NCI-H2171 treated with DMSO at 0.1 percent for 48 hours (cell line): ENCODE data around the gene RNF217.
"Not testable (repeated sequence)": the region's sequence is repeated elsewhere in the genome, so short reads cannot be mapped to it uniquely, and the experiment has no call there.

ENCODE experiments used
- DNase-seq: peaks from one replicate; lab custom pipeline; 2025; lab: John Stamatoyannopoulos, UW

RNF217 gene, protein sequence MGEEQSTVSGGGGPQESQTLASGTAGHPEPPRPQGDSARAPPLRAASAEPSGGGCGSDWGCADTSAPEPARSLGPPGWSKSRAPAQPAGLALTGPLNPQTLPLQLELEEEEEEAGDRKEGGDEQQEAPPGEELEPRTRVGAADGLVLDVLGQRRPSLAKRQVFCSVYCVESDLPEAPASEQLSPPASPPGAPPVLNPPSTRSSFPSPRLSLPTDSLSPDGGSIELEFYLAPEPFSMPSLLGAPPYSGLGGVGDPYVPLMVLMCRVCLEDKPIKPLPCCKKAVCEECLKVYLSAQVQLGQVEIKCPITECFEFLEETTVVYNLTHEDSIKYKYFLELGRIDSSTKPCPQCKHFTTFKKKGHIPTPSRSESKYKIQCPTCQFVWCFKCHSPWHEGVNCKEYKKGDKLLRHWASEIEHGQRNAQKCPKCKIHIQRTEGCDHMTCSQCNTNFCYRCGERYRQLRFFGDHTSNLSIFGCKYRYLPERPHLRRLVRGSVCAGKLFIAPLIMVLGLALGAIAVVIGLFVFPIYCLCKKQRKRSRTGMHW

DNA sequence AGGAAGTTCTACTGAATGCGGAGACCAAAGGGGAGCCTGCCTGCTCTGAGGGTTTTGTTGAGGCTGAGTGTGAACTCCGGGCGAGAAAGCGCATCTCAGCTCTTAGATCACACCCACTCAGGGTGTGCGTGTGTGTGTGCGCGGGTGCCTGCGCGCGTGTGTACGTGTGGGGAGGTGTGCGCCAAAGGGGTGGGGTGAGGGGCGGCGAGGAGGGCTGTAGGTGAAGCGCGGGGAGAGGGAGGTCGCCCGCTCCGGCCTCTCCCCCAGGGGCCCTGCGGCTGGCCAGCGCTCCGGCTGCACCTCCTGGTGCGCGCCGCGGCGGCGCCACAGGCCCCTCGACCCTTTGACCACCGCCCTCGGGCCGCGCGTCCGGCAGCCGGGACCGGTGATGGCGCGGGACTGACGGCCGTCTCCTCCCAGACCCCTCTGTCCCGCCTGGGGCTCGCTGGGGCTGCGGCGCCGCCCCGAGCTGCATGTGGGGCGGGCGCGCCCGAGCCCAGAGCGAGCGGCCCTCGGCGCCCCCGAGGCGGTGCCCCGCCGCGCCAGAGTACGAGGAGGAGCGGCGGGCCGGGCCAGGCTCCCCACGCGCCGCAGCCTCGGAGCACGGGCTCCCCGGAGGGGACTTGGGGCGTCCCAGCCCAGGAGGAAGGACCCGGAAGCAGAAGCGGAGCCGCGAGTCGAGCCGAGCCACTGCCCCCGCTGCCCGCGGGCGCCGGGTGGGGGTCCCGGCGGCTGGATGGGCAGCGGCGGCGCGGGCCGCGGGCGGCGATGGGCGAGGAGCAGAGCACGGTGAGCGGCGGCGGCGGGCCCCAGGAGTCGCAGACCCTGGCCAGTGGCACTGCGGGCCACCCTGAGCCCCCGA, at the start of gene RNF217:
TSS of gene RNF217 (plus strand) at position 661 of the 862 bp plus-strand sequence. CDS start at position 769, 108 bp downstream.
- peak; percentile 53 for DNase-seq

DNA sequence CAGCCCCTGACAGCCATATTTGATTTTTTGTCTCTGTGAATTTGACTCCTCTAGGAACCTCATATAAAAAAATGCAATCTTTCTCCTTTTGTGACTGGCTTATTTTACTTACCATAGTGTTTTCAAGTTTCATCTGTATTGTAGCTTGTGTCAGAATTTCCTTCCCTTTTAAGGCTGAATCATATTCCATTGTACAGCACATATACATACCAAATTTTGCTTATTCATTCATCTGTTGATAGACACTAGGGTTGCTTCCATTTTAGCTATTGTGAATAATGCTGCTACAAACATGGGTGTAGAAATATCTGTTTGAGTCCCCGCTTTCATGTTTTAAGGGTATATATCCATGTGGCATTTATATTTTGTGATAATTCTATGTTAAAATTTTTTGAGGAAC, 49.2 kb upstream of the RNF217 start:
- no peak for DNase-seq

DNA sequence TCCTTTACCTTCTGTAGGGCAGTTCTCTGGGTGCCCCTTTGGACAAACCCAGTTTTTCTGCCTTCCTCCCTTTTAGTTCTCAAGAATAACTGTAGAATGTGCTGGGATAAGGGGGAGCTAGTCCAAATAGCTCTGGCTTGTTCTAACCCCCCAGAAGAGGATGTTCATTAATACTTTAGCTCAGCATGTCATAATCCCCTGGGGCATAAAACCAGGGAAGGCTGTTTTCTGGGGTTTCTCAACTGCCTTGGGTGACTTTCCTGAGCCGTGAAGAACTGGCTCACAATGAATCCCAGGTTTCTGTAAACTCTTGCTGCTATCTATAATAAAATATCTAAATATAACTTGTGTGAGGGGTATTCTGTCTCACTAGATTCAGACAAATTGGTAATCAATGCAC, 44.5 kb upstream of the RNF217 start:
- no peak for DNase-seq

DNA sequence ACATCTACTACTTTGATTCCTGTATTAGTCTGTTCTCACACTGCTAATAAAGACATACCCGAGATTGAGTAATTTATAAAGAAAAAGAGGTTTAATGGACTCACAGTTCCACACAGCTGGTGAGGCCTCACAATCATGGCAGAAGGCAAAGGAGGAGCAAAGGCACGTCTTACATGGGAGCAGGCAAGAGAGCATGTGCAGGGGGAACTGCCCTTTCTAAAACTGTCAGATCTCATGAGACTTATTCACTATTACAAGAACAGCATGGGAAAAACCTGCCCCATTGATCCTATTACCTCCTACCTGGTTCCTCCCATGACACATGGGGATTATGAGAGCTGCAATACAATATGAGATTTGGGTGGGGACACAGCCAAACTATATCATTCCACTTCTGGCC, 42.5 kb upstream of the RNF217 start:
- DNase-seq: not testable (repeated sequence)

DNA sequence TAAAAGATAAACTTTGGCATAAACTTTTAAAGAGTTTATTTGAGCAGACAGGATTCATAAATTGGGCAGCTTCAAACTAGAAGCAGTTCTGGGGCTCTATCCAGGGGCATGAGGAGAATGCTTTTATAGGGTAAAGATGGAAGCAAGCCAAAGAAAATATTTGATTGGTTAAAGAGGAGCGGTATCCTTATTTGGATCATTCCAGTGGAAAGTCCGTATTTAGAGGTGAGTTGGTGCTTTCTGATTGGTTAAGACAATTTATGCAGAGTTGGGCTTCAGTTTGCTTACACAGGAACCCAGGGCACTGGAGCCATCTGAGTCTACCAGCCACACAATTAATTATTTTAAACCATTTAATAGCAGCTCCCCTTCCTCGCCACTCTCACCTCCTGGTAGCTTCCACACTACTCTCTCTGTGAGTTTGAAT, 37.9 kb upstream of the RNF217 start:
- no peak for DNase-seq

DNA sequence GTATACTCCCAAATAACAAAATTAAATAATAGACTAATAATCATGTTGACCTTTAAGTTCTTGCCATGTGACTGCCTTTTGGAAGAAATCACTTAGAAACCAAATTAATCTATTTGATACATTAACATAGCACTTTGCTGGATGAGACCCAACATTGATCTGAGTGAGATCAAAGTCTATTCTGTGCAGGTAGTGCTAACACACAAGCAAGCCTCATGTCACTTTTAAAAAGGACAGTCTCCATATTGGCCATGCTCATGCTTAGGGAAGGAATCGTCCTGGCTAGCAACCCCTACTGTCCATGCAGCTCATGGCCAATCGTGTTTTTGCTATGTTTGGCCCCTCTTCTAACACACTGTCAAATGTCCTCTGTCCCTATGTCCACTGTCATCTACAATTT, 35.8 kb upstream of the RNF217 start:
- DNase-seq: no peak

DNA sequence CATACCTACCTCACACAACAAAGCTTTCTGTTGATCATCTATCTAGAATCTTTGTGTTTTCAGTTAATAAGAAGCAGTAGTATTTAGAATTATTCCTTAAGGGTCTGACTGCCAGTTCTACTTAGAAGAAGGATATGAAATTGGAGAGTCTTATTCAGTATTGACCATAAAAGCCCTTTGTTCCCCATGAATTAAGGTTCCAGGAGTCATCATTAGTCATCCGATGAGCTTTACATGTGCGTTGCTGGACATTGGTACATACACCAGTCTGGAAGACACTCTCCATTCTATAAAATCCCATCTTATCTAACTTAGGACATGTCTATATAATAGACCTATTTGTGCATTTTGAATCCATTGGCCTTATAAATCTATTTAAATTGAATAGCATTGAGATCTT, 34.4 kb upstream of the RNF217 start:
- DNase-seq: no peak

DNA sequence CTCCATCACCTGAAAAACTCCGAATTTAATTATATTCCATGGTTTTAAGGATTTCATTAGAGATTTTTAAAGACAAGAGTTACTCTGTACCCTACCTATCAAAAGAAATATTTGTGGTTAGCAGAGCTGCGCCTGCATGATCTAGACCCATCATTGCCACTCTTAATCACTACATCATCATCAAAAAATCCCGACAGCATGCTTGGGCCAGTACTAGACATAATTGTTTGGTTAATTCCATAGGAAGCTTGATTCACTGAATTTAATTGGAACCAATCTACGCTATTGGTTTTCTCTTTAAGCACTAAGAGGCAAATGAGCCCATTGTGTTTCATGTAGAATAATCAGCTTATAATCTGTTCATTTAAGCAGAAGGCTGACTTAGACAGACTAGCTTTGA, 33.4 kb upstream of the RNF217 start:
- no peak for DNase-seq

DNA sequence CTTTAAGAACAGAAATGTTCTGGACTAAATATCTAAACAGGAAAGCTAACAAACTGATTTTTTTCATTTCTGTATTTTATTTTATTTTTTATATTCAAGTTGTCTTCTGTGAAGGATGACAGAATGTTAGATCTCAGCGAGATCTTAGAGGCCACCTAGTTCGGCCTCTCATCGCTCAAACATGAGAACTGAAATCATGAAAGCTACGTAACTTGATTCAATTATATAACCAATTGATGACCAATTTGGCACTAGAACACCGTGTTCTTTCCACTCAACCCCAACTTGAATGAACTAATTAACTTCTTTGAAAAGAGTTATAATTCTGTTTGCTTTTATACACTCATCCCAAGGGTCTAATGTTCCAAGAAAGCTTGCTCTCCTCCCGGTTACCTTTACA, 24.6 kb upstream of the RNF217 start:
- DNase-seq: no peak

DNA sequence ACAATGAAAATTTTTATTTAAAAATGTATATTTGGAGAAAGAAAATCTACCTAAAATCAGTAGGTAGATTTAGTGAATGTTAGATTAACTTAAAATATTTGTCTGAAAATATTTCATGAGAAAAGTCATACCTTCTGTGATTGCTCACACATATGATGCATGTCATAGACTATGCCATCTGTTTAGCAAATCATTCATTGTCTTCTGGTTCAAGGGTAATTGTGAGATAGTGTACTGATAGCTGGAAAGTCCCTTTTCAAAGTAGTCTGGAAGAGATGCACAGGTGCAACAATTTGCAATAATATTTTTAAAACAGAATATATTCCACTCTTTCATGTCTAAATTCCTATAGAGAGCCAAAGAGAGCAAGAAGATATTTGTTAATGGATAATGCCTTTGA, 21.0 kb upstream of the RNF217 start:
- peak; percentile 35 for DNase-seq

DNA sequence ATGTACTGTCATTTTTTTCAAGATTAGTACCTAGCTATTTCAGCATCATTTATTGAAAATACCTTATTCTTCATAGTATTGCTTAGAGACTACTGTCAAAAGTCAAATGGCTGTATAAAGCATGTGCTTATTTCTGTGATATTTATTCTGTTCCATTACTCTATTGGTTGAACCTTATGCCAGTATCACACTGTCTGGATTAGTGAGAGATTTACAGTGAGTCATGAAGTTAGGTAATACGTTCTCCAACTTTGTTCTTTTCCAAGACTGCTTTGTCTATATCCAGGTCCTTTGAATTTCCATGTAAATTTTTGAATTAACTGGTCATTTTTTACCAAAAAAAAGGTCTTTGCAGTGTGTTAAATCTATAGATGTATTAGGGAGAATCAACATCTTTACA, 18.6 kb upstream of the RNF217 start:
- no peak for DNase-seq

DNA sequence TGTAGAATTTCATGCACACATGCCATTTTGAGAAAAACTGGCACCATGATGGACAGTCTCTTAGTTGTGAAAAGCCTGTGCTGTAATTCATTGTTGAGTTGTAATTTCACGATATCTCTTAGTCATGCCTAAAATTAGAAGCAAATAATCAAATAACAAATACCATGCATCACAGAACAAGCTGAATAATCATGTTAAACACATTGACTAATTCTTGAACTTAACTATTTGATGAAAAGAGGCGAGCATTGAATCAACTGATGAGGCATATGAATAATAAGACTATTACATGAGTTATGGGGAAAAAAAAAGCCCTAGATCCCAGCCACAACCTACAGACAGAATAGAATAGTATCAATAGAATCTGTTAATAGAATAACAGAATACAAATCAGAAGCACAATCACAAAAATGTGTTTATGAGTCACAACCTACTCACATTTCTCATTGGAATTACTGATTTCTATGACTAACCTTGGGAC, 14.2 kb upstream of the RNF217 start:
- DNase-seq: no peak

DNA sequence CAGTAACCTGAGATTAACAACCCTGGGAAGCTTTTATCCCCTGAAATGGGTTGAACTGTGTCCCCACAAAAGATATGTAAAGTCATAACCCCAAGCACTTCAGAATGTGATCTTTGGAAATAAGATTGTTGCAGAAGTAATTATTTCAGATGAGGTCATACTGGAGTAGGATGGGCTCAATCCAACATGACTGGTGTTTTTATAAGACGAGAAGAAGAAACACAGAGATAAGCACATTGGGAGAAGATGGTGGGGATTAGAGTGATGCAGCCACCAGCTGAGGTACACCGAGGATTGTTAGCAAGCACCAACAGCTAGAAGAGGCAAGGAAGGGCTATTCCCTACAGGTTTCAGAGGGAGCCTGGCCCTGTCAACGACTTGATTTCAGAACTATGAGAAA, 12.5 kb upstream of the RNF217 start:
- DNase-seq: no peak

DNA sequence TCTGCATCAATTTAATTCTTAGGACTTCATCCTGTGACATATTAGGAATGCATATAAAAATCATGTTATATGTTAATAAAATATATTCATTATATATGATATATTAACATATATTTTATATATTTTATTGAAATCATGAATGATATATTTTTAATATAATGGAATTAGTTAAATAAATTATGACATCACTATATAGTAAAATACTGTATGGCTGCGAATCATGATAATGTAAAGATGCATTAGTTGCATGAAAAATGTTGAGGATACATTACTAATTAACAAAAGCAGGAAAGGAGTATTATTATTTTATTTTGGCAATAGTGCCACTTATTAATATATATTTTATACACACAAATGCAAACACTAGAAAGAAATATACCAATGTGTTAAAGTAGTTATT, 8.4 kb upstream of the RNF217 start:
- DNase-seq: no peak

DNA sequence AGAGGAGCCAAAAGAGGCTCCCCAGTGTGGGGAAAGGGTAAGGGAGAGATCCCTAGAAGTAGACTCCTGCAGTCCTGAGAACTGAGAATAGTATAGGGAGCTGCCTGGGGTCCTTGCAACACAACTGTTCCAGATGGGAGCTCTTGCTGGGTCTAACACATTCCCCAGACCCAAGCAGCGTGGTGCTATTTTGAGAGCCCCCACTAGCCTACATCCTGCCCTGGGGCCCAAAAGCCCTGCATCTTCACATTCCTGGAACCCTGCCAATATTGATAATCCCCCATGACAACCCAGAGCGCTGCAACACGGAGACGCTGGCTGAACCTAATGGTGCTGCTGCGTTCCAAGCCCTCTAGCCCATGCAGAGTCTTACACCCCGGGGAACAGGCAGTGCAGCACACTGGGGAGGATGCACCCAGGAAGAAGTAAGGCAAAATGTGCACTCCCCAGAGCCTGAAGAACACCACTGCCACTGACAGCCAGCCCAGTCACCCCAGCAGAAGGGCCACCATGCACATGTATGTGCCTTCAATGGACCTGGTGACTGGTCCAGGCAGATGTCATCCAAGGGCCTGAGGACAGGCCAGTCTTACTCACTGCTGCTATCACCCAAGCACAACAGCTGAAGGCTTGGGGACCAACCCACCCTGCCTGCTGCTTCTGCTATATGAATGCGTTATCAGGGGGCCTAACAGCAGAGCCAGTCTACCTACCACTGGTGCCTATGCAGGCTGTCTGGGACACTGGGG, 7.0 kb upstream of the RNF217 start:
- DNase-seq: peak; percentile 66

DNA sequence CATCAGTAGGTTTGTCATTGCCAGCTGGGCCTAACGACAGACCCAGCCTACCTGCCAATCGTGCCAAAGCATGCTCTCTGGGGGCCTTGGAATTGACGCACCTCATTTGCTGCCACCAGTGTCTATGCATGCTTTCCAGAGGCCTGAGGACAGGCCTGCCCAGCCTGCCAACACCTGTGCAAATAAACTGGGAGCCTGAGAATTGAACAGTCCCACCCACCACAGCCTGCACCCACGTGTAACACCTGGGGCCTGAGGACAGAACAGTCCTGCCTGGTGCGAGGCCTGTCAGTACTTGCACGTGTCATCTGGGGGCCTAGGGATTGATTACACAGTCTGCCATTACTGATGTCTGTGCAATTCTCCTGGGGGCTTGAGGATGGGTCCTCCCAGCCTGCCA, 6.2 kb upstream of the RNF217 start:
- peak; percentile 99 for DNase-seq

DNA sequence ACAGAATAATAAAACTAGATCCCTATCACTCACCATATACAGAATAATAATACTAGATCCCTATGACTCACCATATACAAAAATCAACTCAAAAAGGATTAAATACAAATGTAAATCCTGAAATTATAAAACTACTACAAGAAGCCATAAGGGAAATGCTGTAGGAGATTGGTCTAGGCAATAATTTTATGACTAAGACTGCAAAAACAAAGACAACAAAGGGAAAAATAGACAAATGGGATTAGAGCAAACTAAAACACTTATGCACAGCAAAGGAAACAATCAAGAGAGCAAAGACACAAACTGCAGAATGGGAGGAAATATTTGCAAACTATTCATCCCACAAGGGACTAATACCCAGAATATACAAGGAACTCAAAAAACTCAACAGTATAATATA, 4.1 kb upstream of the RNF217 start:
- no peak for DNase-seq

DNA sequence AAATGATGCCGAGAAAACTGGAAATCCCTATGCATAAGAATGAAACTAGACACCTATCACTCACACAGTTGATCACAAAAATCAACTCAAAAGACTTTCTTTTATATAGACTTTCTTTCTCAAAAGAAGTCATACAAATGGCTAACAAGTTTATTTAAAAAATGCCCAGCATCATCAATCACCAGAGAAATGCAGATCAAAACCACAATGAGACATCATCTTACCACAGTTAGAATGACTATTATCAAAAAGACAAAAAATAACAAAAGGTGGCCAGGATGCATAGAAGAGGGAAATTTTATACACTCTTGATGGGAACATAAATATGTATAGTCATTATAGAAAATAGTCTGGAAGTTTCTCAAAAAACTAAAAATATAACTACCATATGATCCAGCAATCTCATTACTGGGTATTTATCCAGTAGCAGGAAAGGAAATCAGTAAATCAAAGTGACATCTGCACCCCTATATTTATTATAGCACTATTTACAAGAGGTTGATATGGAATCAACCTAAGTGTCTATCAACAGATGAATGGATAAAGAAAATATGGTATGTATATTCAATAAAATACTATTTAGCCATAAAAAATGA, 3.4 kb upstream of the RNF217 start:
- DNase-seq: no peak

DNA sequence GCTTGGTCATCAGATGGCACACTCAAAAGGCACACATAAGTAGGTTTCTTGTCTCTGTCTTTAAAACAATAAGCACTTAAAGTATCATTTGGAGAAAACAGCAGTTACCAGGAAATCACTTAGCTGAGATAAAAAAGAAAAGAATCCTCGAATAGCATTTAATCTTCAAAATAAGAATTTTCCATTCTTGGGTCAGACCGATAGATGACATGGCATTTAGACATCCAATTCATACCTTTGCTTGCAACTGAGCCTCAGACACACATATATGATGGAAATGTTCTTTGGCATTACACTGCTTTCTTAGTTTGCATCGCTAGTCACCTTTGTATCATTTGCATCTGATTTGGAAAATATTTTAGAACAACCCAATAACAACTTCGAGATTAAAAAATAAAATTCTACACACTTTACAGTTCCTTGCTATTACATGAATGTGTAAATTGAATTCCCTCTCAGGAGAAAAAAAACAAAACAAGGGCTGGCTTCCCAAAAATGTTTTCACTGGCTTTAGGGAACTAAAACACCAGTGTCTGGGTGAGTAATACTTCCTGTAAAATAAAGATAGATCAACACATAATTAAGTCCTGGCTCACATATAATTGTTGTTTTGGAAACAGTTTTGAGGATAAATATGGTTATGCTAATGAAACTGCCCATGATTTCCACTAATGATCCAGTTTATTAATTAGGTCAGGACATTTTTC, 1.3 kb upstream of the RNF217 start:
- DNase-seq: no peak

DNA sequence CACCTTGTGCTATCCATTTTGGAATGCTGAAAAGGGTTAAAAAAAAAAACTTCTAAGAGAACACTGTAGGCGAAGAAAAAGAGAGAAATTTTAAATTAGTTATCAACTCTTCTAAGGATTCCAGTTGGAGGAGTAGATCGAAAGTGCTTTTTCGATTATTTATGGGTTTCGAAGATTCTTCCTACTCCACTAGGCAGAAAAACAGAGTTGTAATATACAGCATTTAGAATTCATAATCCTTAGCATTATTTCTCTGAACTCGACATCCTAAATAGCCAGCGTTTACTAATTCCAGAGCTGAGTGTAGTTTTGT, 817 bp upstream of the RNF217 start:
- no peak for DNase-seq
